Bone marrow (tissue), 2 donors: ENCODE measurements around the gene FBXO5.
"Not testable (repeated sequence)": the region's sequence is repeated elsewhere in the genome, so short reads cannot be mapped to it uniquely, and the experiment has no call there.

Source experiments
- DNase-seq, 2 donors: peaks; one replicate each; lab custom pipeline; 2025; lab: John Stamatoyannopoulos, UW

The FBXO5 gene

DNA sequence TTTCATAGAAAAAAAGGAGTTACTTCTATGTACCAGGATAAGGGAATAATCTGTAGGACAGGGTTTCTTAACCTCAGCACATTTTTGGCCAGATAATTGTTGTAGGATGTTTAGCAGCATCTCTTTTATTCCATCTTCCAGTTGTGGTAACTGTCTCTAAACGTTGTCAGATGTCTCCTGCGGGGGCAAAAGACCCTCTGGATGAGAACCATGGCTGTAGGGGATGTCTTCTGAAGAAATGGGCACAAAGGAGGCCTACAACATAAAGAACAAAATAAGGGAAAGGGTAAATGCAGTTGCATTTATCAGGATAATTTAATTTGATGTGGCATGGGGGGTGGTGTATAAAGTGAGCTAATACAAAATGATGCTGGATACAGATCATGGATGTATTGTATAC, 4.1 kb upstream of the FBXO5 start:
- DNase-seq = no peak

DNA sequence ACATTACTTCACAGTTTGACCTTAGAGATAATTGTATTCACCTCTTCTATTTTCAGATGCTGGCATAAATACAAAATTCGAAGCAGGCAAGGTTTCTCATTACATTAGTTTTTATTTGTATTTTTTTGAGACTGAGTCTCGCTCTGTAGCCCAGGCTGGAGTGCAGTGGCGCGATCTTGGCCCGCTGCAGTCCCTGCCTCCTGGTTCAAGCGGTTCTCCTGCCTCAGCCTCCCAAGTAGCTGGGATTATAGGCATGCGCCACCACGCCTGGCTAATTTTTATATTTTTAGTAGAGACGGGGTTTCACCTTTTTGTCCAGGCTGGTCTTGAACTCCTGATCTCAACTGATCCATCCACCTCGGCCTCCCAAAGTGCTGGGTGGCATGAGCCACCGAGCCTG, 2.5 kb upstream of the FBXO5 start:
- DNase-seq = not testable (repeated sequence)

GRCh38 chr6:152984513-152984872, 1.7 kb upstream of the FBXO5 start:
- no peak for DNase-seq

GRCh38 chr6:152983637-152984512, 1.0 kb upstream of the FBXO5 start:
- peak; percentile 58 to 66 for DNase-seq

DNA sequence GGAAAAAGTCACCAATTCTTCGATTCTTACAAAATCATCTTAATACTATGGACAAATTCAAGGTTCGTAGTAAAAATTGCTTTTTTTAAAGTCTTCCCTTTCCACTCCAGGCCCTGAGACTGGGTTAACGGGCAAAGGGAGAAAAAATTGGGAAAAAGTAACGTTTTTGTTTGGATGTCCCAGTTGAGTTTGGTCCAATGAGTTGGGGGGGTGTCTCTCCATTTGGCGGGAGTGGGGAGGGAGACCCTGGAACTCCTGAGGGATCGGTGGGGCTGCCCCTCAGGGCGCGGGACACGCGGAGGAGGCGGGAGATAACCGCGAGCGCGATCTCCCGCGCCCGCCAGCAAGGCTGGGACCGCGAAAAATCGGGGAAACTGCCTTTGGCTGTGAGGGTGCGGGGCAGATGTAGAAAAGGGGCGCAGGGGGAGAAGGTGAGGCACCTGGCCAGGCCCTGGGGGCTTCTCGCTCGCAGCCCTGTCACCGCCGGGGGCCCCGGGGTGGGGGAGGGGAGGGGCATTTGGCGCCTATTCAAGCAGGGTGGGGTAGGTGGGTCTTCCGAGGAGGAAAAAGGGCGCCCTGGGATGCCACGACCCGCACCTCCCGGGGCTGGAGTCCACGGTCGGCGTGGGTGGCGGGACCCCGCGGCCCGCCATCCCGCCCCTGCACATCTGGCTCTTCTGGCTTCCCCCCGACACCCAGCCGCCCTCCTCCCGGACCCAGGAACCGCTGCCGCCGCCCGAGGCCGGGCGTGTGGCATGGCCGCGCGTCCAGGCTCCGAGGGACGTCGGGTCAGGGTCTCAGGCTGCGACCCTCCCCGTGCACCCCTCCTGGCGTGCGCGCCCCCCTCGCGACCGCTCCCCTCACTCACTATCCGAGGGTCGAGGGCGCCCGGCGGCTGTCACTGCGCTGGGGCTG, 595 bp downstream of the FBXO5 start:
- DNase-seq = no peak

- DNase-seq = no peak
Observed at GRCh38 chr6:152981219-152981618, 1.6 kb downstream of the FBXO5 start.

GRCh38 chr6:152980656-152981055, 2.2 kb downstream of the FBXO5 start:
- DNase-seq = no peak

DNA sequence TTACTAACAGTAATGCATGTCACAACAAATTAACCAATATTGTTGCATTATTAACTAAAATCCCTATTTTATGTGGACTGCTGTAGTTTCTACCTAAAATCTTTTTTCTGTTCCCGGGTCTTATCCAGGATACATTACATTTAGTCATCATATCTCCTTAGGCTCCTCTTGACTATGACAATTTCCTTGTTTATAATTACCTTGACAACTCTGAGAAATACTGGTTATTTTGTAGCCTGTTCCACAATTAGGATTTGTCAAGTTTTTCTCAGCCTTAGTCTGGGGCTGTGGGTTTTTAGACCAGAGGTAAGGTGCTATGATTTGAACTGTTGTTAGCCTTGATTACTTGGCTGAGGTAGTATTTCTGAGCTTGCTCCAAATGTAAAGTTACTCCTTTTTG, 3.7 kb downstream of the FBXO5 start:
- DNase-seq = no peak

GRCh38 chr6:152978058-152978457, 4.8 kb downstream of the FBXO5 start:
- DNase-seq = no peak

GRCh38 chr6:152977556-152977955, 5.3 kb downstream of the FBXO5 start:
- peak in 1 of 2 donors; percentile 5 for DNase-seq

GRCh38 chr6:152976749-152977148, 6.1 kb downstream of the FBXO5 start:
- DNase-seq = no peak

- DNase-seq = no peak
Observed at GRCh38 chr6:152975204-152975915, 7.5 kb downstream of the FBXO5 start.

- no peak for DNase-seq
Observed at GRCh38 chr6:152973916-152974315, 8.9 kb downstream of the FBXO5 start.

- DNase-seq = no peak
Observed at GRCh38 chr6:152969688-152970418, 13.0 kb downstream of the FBXO5 start.

- not testable (repeated sequence) for DNase-seq
Observed at GRCh38 chr6:152966168-152966894, 16.5 kb downstream of the FBXO5 start.

- DNase-seq = no peak
Observed at GRCh38 chr6:152959333-152959732, 23.5 kb downstream of the FBXO5 start.

- DNase-seq = no peak
Observed at GRCh38 chr6:152957796-152958195, 25.0 kb downstream of the FBXO5 start.

DNA sequence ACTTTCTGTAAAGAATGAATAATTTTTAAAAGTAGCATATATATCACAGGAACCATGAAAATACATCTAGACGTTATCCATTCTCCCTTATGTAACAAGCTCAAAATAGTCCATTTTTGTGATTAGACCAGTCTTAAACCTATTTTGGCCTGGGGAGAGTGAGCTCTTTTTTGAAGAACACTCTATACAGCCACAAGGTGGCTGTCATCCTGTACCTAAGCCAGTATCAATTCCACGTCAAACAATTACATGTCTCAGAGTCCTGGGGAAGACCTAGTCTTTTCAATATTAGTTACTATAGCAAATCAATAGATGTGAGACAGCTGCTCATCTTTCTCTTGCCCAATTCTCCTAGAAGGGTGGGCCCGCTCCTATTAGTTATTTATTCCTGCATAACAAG, 28.4 kb downstream of the FBXO5 start:
- no peak for DNase-seq

DNA sequence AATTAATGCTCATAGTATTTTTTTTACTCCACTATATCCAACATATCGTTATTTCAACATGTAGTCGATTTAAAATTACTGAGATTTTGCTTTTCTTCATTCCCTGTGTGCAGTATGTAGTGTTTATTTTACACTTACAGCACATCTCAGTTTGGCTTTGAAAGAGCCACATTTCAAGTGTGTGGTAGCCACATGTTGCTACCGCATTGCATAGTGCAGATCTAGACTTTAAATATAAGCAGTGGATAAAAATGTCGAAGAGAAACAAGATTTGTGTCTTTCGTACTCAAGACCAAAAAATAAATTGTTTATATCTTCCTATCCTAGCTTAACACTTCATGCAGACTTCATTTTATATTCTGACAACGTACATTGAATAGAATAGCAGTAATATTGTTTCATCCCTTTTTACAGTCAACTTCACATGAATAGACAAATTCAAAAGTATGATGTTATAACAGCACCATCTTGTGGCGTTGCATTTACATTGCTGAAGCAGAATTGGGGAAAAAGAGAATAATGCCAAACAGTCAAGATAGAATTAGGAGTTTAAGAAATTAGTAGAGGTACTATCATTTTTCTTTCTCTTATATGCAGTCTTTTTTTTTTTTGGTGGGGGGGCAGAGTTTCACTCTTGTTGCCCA, 29.9 kb downstream of the FBXO5 start:
- no peak for DNase-seq

DNA sequence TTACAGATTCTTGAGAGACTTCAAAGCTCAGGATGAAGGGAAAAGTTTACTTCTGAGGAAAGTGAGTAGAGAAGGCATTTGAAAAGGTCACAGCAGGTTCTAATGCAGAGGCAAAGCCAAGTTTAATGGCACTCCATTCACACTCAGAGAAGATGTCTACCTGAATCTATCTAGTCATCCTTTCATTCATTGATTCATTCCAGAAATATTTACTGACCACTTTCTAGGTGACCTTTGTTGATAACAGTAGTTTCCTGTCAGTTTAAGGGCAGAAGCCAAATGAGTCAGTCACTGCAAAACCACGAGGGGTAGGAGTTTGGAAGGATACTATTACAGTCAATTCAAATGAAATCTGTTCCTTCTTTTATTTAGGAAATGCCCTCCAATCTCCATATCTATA, 30.8 kb downstream of the FBXO5 start:
- no peak for DNase-seq
